GM19193 (cell line): ENCODE results near the gene ANKLE1.

Experiments
- POLR2A ChIP-seq: IDR thresholded peaks from 4 replicates; pipeline ENCODE4 v1.6.1; 2011; ENCODE audit not compliant: insufficient read depth, insufficient read length; ENCODE audit errors: extremely low read depth

Gene ANKLE1, protein sequence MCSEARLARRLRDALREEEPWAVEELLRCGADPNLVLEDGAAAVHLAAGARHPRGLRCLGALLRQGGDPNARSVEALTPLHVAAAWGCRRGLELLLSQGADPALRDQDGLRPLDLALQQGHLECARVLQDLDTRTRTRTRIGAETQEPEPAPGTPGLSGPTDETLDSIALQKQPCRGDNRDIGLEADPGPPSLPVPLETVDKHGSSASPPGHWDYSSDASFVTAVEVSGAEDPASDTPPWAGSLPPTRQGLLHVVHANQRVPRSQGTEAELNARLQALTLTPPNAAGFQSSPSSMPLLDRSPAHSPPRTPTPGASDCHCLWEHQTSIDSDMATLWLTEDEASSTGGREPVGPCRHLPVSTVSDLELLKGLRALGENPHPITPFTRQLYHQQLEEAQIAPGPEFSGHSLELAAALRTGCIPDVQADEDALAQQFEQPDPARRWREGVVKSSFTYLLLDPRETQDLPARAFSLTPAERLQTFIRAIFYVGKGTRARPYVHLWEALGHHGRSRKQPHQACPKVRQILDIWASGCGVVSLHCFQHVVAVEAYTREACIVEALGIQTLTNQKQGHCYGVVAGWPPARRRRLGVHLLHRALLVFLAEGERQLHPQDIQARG

DNA sequence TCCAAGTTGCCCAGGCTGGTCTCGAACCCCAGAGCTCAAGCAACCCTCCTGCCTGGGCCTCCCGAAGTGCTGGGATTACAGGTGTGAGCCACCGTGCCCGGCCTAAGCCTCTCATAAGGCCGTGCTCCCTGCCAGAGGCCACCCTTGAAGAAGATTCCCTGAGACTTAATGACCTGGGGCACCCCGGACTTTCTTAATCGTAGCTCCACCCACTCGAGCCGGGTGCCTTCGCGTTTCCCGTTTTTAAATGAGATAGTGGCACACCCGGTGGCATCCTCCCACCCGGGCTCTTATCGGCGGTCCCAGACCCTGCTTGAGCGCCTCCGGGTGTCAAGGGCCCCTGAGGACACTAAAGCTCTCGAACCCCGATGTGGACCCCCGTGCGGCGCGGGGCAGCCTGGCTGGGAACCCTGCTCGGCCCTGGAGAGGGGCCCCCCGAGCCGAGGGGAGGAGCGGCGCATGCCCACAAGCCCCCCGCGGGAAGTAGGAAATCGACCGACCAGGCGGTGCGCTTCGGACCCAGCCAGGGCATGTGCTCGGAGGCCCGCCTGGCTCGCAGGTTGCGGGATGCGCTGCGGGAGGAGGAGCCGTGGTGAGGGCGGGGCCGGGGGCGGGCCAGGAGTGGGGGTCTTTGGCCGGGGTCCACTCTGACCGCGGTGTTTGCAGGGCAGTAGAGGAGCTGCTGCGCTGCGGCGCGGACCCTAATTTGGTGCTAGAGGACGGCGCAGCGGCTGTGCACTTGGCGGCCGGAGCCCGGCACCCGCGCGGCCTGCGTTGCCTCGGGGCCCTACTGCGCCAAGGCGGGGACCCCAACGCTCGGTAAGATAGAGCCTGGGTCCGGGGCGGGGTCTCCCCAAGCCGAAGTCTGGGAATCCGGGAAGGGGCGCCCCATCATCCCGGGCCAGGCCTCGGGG lies at the start of gene ANKLE1:
TSS of gene ANKLE1 (plus strand) at position 511 of the 914 bp plus-strand sequence. CDS start at position 531, 20 bp downstream.
- peak; percentile 41 for TF ChIP-seq POLR2A

DNA sequence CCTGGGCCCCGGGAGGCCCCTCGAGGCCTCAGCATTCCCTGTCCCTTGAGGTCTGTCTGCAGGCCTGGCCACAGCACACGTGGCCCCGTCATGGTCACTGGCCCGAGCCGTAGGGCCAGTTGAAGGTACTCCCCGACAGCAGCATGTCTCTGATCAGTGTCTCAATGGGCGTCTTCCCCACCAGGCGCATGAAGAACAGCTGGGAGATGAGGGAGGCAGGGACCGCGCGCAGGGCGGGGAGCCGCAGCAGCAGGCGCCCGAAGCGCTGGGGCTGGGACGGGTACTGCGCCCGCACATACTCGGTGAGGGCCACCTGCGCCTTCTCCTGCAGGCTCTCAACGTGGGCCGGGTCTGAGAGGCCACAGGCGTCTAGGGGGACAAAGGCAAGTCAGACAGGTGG lies 49.4 kb upstream of the ANKLE1 start:
- TF ChIP-seq POLR2A = no peak

DNA sequence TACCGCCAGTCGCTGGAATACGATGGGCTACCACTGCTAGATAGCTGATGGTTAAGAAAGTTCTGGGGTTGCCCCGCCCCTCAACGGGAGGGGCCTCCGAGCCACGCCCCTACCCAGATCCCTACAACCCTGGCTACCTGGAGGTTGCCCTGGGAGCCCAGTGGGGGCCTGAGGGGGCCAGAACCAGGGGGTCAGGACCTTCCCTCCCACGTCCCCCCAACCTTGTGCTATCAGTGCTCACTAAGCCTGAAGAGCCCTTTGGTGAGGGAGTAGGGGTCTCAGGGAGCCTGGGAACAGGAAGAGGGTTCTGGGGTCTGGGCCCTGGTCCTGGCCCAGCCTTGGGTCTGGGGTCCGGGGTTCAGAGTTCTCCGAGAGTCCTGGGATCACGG lies 46.8 kb upstream of the ANKLE1 start:
- TF ChIP-seq POLR2A = no peak

DNA sequence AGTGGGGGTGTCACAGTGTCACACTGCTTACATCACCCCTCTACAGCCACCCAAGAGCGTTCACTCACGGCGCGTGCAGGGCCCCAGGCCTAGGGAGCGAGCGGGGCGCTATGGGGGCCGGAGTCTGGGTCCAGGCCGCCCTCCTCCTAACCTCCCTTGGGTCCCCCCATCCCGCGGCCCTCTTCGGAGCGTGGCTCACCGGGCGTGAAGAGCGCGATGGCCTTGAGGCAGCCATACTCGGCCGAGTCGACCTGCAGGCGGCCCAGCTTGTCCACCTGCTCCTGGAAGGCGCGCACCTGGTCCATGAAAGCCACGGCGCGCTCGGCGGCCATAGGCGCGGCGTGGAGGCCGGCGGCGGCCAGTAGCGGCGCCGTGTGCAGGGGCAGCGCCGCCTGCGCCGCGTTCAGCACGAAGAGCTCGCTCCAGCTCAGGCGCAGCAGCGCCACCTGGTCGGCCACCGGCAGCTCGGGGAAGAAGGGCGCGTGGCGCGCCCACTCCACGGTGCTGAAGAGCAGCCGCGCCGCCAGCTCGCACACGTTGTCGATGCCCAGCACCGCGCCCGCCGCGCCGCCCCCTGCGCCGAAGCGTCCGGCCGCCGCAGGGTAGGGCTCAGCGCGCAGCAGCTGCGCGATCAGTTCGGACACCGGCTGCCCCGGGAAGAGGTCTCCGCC lies 46.3 kb upstream of the ANKLE1 start:
- peak; percentile 51 for TF ChIP-seq POLR2A

DNA sequence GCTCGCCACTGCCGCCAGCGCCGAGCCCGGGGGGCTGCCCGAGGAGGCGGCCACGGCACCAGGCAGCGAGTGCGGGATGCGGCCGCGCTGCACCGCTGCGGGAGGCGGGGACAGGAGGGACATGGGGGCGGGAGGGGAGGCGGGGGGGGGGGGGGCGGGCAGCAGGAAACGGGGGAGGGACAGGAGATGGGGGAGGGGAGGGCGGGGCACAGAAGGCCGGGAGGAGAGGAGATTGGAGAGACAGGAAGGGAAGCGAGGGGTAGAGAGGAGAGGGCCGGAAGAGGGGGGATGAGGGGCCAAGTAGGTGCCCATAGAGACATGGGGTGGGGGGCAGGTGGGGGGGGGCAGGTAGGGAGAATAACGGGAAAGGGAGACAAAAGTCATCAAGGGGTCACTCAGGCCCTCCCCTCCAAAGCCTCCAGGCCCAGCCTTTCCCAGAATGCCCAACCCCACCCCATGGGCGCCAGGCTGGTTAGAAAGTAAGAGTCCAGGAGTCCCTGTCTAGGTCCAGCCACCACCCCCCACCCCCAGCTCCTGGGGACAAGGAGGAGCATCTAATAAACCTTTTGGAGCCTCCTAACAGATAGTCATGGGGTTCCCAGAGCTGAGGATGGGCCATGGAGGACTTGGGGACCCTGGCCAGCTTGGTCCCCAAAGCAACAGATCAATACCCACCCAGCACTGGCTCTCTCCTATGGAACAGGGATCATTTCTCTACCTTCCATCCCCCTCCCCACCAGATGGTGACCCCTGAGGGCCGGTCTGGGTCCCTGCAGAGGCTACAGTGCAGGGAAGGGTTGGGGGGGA lies 45.5 kb upstream of the ANKLE1 start:
- TF ChIP-seq POLR2A = peak; percentile 36

DNA sequence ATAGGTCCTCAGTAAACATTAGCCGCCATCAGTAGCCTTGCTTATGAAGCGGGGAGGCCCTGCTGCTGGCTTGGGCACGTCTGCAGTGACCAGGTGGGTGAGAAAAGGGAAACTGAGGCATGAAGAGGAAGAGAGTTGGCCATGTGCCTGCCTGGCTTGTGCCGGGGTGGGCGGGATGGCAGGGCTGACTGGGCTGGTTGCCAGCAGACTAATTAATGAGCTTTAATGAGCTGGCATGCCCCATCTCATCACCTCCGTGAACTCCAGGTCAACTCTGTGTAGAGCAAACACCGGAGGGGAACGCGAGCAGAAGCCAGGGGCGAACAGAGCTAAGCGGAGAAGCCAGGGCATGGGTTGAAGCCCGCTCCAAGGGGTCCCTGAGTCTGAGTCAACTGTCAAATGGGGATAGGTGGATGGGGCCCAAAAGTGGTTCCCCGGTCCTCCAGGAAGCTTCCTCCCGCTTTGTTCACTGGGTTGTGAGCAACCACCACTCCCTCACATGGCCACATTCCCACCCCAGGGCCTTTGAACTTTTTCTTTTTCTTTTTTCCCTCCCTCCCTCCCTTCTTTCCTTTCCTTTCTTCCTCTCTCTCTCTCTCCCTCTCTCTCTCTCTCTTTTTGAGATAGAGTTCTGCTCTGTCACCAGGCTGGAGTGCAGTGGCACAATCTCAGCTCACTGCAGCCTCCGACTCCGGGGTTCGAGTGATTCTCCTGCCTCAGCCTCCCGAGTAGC lies 44.7 kb upstream of the ANKLE1 start:
- no peak for TF ChIP-seq POLR2A

DNA sequence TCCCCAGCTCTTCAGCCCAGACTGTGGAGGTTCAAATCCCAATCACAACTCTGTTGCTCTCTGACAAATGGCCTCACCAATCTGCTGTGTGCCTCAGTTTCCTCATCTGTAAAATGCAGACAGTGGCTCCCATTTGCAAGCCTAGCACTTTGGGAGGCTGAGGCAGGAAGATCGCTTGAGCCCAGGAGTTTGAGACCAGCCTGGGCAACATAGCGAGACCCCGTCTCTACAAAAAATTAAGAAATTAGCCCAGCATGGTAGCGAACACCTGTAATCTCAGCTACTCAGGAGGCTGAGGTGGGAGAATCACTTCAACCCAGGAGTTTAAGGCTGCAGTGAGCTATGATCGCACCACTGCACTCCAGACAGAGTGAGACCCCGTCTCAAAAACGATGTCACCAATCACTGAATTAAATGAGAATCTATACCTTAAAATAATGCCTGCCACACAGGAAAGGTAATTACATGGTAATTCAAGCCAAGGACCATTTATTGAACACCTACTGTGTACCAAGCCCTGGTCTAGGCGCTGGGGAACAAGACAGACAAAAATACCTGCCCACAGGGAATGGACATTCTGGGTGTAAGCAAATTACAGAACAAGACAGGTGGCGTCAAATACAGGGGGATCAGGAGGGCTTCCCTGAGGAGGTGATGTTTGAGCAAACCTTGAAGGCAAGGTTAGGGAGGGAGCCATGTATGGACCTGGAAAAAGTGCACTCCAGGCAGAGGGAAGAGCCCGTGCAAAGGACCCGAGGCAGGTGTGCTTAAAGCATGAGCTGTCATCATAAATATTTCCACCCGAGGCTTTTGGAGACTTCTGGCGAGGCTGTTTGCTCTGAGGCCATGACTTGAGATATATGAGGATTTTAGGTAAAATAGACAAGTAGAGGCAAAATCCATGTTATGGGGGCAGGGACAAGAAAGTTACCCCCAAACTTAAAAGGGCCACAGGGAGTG lies 43.7 kb upstream of the ANKLE1 start:
- TF ChIP-seq POLR2A = no peak

DNA sequence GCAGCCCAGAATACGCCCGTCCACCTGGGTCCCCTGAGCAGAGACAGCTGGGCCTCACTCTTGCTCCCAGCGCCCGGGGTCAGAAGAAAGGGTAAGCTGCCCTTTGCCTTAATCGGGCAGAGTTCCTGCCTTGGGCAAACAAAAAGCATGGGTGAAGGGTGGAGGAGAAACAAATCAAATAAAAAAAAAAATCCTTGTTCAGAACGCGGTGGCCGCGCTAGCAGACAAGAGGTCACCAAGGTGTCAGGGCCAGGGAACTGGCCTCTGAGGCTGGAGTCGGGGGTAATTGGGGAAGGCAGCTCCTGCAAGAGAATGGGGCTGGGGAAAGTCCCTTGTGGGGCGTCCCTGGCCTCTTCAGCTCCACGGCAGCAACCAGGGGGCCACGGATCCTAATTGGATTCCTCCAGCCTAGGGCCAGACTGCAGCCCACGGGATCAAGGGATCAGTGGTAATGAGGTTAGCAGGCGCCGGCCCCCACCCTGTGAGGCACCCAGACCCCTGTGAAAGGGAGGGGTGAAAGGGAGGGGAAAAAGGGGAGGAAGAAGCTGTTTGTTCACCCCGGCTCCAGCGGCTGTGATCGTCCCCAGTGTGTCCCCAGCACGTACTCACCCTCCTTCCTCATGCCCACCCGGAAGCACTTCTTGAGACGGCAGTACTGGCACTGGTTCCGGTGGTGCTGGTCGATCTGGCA lies 41.5 kb upstream of the ANKLE1 start:
- TF ChIP-seq POLR2A = no peak

DNA sequence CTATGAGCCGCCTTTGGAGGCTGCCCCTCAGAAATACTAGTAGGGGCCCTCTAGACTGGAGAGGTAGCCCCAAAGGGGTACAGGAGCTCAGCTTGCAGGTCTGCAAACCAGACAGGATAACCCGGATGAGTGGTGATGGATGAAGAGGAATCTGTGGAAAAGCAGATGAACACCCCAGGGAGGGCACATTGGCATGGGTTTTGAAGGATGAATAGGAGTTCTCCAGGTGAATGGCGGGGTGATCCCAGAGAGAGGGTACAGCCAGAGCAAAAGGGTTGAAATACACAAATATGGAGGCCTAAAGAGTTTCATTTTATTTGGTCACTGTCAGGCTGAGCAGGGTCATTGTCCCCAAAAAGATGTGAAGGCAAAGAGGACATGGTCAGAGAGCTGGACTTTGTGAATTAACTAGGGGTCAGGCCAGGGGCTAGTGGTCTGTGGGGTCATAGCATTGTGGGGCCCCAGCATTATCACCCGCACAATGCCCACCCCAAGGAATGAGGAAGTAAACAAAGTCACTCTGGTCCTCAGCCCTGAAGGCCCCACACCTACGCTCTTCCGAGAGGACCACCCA lies 40.8 kb upstream of the ANKLE1 start:
- no peak for TF ChIP-seq POLR2A

DNA sequence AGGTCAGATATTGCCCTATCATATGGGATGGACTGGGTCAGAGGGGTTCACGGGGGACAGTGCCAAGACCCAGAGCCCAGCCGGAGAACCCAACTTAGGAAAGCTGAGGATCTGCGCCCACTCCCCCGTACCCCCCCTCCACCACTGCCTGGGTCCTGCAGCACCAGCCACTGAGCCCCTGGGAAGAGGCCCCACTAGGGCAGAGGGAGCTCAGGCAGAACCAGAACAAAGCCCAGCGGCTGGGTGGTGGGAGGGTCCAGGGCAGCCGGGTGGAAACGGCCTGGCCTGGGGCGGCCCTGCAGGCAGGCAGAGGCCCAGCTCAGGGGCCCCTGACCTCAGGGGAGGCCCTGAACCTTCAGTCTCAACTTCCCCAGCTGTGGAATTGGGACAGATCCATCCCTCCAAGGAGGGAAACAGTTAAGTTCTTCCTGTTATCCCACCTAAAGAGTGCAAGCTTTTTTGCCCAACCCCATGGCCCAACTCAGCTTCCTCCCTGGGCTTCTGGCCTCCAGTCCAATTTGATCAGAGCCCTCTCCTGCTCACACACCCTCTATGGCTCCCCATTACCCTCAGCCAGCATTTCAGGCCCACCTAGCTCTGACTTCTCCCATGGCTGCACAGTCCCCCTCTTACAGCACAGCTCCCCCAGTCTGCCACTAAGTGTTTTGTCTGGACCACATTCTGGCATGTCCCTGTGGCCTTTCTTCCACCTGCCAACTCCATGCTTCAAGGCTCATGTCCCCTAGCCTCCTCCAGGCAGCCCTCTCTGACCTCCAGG lies 39.1 kb upstream of the ANKLE1 start:
- no peak for TF ChIP-seq POLR2A
